H54 (cell line): ENCODE results near the gene TEX19.

Experiments used
- DNase-seq: peaks from one replicate; pipeline ENCODE4 v3.0.0; 2011; ENCODE audit warnings: low spot score, mixed read lengths; ENCODE audit not compliant: insufficient read length
- FAIRE-seq: peaks from 3 replicates; lab custom pipeline; 2011; peaks lifted over from hg19 to GRCh38; lab: Jason Lieb, UNC
- POLR2A ChIP-seq: IDR thresholded peaks from 2 replicates; pipeline ENCODE4 v1.6.1; 2011; ENCODE audit warnings: low read depth, mild to moderate bottlenecking, low read length

Gene TEX19, protein sequence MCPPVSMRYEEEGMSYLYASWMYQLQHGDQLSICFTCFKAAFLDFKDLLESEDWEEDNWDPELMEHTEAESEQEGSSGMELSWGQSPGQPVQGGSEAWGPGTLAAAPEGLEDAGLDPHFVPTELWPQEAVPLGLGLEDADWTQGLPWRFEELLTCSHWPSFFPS

DNA sequence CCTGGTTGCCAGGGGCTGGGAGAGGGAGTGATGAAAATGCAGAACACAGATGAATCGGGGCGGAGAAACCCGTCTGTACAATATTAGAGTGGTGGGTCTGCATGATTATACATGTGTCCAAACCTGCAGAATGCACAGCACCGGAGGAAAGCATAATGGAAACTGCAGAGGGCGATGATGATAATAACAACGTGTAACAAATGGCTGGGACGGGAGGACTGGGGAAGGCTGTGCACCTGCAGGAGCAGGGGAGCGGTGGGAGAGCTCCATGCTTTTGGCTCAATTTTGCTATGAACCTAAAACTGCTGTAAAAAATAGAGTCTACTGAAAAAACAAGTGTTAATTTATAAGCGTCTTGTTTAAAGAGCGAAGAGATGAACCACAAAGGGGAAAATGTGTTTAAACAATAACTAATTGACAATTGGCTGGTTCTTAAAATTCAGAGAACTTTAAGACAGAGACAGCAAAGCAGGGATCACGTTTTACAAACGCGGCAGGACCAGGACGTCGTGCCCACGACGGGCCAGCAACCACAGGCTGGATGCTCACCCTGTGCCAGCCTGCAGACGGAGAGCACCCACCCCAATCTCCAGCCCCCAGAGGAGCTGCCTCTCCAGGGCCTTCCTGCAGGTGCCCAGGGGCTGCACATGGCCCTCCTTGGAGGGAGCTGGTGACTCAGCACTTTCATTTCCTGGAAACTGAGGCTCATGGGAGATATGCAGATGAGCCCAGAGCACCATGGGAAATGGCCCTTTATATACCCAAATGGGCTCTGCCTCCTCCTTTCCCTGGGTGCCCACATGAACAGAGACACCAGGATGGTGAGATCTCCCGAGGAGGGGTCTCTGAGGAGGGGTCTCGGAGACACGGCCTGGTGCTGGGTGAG is at the start of gene TEX19:
TSS of gene TEX19 (plus strand) at position 783 of the 886 bp plus-strand sequence. CDS start 2,904 bp downstream, outside the sequence.
- no peak for DNase-seq
- FAIRE-seq, result no peak
- TF ChIP-seq POLR2A, result no peak

DNA sequence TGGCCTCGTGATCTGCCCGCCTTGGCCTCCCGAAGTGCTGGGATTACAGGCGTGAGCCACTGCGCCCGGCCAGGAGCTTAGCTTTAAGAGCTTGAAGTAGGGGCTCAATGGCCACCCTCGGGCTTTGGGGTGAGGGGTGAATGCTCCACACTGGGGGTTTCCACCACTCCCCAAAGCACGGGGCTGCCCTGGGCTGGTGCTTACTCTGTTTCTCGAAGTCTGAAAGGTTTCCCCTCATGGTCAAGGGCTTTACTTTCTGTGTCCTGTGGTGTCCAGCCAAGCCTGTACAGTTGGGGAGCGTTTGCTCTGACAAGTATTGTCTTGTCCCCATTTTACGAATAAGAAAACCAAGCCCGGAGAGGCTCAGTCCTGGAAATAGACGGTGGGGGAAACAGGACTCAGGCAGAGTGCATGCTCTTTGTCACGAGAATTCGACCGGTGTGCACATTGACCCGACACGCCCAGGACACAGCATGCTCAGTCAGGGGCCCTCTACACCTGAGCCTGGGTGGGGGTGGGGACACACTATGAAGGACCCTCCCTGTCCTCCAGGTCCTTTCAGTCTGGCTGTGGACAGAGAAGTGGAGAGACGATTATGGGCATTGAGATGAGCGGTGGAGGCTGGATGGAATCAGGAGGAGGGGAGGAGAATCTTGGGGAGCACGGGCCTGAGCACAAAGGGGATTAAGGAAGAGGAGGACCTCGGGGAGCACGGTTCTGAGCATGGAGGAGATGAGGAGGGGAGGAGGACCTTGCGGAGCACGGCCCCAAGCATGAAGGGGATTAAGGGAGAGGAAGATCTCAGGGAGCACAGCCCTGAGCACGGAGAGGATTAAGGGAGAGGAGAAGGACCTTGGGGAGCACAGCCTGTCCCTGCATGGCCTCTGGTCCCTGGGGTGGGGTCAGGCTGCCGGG is 49.1 kb upstream of the TEX19 start:
- FAIRE-seq, result no peak
- no peak for TF ChIP-seq POLR2A
- DNase-seq, result no peak

DNA sequence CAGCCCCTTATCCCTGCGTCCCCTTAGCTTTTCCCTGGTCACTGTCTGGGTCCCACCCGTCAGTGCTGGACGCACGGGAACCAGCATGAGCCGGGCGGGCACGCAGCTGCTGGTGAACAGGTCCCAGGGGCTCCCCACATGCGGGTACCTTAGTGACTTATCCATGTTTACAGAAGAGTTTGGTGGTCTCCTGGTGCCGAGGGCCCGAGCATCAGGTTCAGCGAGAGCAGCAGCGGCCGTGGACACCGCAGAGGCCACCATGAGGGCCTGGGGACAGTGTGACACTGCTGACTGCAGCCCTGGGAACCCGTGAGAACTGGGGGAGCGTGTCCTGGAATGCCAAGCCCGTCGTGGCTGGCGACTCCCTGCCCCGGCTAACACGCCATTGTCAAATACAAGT is 48.2 kb upstream of the TEX19 start:
- FAIRE-seq (no peak), DNase-seq (no peak)
- no peak for TF ChIP-seq POLR2A

DNA sequence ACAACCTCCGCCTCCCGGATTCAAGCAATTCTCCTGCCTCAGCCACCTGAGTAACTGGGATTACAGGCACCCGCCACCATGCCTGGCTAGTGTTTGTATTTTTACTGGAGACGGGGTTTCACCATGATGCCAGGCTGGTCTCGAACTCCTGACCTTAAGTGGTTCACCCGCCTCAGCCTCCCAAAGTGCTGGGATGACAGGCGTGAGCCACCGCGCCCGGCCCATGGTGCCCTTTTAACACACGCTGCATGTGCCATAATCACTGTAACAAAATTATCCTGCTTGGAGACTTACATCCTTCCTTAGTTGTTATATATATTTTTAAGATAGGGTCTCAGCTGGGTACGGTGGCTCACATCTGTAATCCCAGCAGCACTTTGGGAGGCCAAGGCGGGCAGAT is 47.1 kb upstream of the TEX19 start:
- DNase-seq (no peak), FAIRE-seq (no peak)
- no peak for TF ChIP-seq POLR2A

DNA sequence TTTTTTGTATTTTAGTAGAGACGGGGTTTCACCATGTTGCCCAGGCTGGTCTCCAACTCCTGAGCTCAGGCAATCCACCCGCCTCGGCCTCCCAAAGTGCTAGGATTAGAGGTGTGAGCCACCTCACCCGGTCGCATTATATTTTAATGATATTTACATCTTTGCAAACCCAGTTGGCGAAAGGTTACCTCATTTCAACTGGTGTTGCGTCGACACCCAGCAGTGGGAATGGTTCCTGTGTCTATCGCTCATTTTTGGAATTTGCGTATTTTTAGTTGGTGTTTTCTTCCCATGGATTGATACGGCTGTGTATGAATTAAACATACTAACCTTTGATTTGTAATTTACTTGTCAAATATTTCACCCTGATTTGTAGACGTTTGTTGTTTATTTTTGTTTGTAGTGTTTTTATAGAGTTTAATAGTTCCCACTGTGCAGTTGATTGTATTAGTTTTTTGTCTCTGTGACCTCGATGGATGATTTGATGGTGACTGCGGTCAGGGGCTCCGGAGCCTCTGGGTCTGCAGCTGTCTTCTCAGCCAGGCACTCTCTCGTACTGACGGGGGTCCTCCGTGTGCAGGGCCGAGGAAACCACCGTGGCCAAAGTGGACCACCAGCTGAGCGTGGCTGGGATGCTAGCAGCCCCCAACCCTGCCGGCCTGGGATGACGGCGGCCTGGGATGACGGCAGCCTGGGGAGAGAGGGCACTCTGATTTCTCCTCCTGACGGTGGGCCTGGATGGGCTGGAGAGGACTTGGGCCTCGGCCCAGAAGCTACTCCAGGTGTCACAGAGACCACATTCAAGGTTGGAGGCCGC is 45.6 kb upstream of the TEX19 start:
- DNase-seq (no peak), FAIRE-seq (no peak)
- TF ChIP-seq POLR2A, result no peak

DNA sequence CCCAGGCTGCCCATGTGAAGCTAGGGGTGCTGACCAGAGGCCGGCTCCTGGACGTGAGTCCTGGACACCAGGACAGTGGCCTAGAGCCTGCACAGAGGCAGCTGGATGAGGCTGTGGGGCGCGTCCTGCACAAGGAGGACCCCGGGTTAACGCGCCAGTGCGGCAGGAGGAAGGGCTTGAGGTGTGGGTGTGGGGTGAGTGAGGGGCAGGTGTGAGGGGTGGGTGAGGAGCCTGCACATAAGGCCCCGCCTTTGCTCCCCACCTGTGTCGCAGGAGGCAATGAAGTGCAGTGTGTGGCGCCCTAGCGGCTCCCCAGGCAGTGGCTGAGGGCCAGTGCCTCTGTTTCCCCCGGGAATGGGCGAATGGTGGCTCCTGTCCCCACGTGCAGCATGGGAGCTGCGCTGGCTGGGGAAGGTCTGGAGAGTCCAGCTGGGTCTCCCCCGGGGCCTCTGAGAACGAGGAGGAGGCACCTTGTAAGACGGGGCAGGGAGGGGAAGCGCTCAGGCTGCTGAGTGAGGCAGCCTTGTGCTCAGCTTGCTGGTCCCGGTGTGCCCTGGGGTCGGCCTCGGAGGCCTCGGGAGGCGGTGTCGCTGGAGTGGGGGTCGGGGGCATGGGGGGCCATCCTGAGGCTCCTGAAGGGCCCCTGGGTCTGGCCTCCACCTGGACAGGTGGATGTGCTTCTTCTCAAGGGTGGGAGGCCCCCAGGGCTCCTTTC is 44.9 kb upstream of the TEX19 start:
- no peak for DNase-seq
- no peak for FAIRE-seq
- no peak for TF ChIP-seq POLR2A

DNA sequence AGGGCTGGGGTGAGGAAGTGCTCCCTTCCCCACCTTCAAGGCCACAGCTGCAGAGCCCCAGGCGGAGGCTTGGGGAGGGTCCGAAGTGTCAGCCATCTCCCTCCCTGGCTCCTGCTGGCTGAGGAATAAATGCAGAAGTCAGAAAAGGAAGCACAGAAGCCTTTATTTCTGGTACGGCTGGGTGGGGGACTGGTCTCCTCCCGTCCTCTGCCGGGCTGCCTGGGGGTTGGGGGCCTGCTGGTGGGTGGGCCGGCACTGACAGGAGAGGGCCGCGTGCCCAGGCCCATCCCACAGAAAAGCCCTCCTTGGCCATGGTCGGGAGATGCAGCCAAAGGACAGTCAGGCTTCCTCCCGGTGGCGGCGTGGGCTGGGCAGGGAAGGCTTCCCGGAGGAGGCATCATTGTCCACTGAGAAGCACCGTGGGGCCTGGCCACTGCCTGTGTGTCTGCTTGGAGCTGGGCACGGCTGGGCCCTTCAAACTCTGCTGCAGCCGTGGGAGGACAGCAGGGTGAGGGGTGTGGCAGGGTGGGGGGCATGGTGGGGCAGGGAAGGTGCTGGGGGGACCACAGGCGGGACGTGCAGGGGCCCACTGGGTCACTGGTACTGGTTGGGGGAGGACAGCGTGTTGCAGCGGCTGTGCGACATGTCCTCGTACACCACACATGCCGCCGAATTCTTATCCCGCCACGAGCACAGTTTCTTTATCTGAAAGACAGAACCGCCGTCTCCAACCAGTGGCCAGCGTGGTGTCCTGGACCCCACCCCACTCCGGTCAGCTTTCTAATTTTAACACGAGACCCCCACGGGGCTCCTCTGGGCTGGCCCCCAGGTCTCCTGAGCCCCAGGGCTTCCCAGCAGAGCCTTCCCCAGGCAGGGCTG is 44.1 kb upstream of the TEX19 start:
- no peak for TF ChIP-seq POLR2A
- DNase-seq, result no peak
- no peak for FAIRE-seq

DNA sequence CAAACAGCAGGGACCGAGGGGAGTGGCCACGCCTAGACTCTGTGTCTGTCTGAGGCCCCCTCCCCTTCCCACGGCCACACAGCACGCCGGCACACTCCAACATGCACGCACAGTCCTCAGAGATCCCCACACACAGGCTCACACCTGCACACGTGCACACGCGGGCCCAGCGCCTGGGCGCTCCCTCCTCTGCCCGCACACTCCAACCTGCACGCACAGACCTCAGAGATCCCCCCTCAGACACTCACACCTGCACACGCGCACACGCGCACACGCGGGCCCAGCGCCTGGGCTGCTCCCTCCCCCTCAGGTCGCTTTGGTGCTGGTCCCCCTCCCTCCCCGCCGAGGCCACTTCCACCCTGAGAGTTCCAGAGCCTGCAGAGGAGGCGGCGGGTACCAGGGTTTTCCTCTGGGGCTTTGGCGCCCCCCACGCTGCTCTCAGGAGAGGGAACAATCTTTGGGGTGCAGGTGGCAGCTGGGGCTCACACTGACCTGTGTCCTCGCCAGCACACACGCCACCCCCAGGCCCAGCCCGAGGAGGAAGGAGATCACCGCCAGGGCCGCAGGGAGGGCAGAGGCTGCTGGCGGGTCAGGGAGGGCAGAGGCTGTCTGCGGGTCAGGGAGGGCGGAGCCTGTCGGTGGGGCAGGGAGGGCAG is 43.2 kb upstream of the TEX19 start:
- no peak for TF ChIP-seq POLR2A
- FAIRE-seq (no peak), DNase-seq (no peak)

DNA sequence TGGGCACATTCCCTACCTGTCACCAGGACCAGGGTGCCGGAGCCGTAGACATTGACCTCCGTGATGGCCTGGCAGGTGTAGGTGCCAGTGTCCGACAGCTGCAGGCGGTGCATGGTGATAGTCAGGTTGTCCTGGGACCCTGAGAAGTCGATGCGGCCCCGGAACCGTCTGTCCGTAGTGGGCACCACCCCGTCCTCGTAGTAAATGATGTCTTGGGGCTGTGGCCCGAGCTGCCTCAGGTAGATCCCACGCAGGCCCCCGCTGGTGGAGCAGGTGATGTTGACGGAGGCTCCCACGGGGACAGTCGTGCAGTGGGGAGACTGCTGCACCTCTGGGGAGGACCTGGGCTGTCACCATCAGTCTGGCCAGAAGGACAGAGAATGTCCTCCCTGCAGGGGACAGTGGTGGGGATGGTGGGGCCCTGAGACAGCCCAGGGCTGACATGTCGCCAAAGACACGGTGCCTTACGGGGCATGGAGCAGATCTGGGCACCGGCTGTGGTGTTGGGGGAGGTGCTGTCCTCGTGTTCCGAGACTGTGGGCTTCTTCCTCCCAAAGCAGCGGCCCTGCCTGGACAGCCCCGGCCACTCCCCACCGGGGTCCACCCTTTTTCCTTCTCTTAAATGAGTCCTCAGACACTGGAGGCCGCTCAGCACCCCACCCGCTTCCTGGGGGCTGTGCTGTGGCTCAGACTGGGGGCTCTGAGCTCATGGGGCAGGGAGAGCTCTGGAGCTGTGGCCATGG is 42.2 kb upstream of the TEX19 start:
- DNase-seq (no peak), FAIRE-seq (no peak)
- TF ChIP-seq POLR2A, result no peak

DNA sequence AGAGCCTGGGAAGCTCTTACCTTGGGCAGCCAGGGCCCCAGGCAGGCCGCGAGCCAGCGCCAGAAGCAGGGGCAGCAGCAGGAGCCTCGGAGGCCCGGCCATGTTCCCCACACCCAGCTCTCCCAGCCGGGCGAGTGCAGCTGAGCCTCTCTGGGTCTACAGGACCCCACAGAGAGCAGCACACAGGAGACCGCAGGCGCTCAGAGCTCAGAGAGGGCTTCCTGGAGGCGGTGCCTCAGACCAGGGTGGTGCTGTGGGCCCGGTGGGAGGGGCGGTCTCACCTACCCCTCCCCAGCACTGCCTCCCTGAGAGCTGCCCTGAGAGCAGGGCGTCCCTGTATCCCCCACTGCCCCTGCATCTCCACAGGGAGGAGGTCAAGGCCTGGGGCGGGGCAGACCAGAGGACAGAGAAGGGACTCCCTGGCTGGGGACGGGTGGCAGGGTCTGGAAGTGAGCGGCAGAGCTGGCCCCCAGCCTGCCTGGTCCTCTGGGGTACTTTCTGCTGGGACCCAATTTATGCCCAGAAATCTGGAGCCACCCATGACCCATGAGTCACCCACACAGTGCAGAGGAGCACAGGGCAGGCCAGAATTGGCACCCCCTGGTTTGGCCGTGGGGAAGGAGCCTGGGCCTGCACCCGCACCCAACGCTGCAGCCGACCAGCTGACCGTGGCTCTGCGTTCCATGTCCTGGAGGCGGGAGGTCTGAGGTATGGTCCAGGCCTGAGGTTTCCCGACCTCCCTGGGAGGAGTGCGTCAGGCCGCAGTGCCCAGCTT is 41.5 kb upstream of the TEX19 start, which contains the start of gene CD7:
TSS of gene CD7 (minus strand) at position 215 of the 775 bp plus-strand sequence. CDS start at position 102, 113 bp downstream.
- FAIRE-seq, result no peak
- TF ChIP-seq POLR2A, result no peak
- DNase-seq, result no peak

DNA sequence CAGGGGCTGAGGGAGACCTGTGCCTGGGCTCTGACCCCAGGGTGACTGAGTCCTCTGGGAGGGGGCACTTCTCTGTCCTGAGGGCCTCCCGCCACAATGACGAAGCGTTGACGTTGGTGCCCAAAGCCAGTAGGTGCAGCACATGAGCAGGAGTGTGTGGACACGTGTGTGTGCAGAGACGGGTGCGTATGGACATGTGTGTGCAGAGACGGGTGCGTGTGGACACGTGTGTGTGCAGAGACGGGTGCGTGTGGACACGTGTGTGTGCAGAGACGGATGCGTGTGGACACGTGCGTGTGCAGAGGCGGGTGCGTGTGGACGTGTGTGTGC is 40.9 kb upstream of the TEX19 start:
- FAIRE-seq, result no peak
- DNase-seq, result no peak
- TF ChIP-seq POLR2A, result no peak
